HL-60 (cell line): Measurements from ENCODE around the gene CFAP221.

Experiments used
- POLR2AphosphoS5 ChIP-seq: IDR thresholded peaks from 2 replicates; pipeline ENCODE4 v1.6.1; 2012; ENCODE audit warnings: low read depth
- REST ChIP-seq: IDR thresholded peaks from 2 replicates; pipeline ENCODE4 v1.6.1; 2012; ENCODE audit warnings: low read depth; ENCODE audit not compliant: insufficient replicate concordance
- SPI1 ChIP-seq: IDR thresholded peaks from 2 replicates; pipeline ENCODE4 v1.6.1; 2012; ENCODE audit warnings: low read depth, mild to moderate bottlenecking, borderline replicate concordance
- TF ChIP-seq, protein P1 (sequence below): IDR thresholded peaks from one replicate; pipeline ENCODE4 v1.5.1; 2011; ENCODE audit warnings: low read length, control low read depth, inconsistent platforms; ENCODE audit not compliant: insufficient read depth

- TF ChIP-seq, protein P1, sequence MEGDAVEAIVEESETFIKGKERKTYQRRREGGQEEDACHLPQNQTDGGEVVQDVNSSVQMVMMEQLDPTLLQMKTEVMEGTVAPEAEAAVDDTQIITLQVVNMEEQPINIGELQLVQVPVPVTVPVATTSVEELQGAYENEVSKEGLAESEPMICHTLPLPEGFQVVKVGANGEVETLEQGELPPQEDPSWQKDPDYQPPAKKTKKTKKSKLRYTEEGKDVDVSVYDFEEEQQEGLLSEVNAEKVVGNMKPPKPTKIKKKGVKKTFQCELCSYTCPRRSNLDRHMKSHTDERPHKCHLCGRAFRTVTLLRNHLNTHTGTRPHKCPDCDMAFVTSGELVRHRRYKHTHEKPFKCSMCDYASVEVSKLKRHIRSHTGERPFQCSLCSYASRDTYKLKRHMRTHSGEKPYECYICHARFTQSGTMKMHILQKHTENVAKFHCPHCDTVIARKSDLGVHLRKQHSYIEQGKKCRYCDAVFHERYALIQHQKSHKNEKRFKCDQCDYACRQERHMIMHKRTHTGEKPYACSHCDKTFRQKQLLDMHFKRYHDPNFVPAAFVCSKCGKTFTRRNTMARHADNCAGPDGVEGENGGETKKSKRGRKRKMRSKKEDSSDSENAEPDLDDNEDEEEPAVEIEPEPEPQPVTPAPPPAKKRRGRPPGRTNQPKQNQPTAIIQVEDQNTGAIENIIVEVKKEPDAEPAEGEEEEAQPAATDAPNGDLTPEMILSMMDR = no peak
- TF ChIP-seq REST = no peak
- no peak for TF ChIP-seq SPI1
- no peak for TF ChIP-seq POLR2AphosphoS5
Observed at GRCh38 chr2:119700866-119701265, 156.6 kb downstream of the CFAP221 start.
